Liver (tissue), 9 donors: ENCODE measurements around the gene HNRNPA1. TPM values are rescaled to one million over a fixed set of nuclear protein-coding genes. Genes with fewer than 3 reads are reported as not detected.

Source experiments
- DNase-seq: peaks from one replicate; pipeline ENCODE4 v3.0.0-alpha.2; 2017; ENCODE audit warnings: low spot score
- H3K27ac ChIP-seq, 2 donors: one replicate each; pipeline ENCODE4 v1.7.0; 2013; ENCODE audit warnings: inconsistent platforms in 2 of 2, low read length in 2 of 2, control low read depth in 1 of 2, low read depth in 1 of 2, mild to moderate bottlenecking in 1 of 2
- H3K27me3 ChIP-seq, 4 donors: one replicate each; pipeline versions ENCODE4 v1.6.1 to v1.7.0; 2013; ENCODE audit warnings: low read length in 3 of 4, inconsistent platforms in 1 of 4, mild to moderate bottlenecking in 1 of 4, moderate library complexity in 1 of 4; ENCODE audit not compliant: control insufficient read depth in 4 of 4, insufficient read depth in 4 of 4
- H3K36me3 ChIP-seq, 4 donors: one replicate each; pipeline versions ENCODE4 v1.6.1 to v1.7.0; 2013; ENCODE audit warnings: low read length in 3 of 4, mild to moderate bottlenecking in 3 of 4, low read depth in 1 of 4, moderate library complexity in 1 of 4; ENCODE audit not compliant: control insufficient read depth in 4 of 4, insufficient read depth in 3 of 4
- H3K4me1 ChIP-seq, 4 donors: one replicate each; pipeline versions ENCODE4 v1.6.1 to v1.7.0; 2013; ENCODE audit warnings: low read length in 3 of 4, mild to moderate bottlenecking in 3 of 4, moderate library complexity in 1 of 4; ENCODE audit not compliant: control insufficient read depth in 4 of 4, insufficient read depth in 4 of 4
- H3K4me3 ChIP-seq, 3 donors: one replicate each; pipeline versions ENCODE4 v1.6.1 to v1.7.0; 2013; ENCODE audit warnings: low read length in 3 of 3, control low read depth in 1 of 3, low read depth in 1 of 3, mild to moderate bottlenecking in 1 of 3
- H3K9ac ChIP-seq, 2 donors: one replicate each; pipeline ENCODE4 v1.7.0; 2013; ENCODE audit warnings: low read length in 2 of 2, mild to moderate bottlenecking in 2 of 2, moderate library complexity in 2 of 2, control low read depth in 1 of 2, low read depth in 1 of 2
- H3K9me3 ChIP-seq, 4 donors: one replicate each; pipeline versions ENCODE4 v1.6.1 to v1.7.0; 2013; ENCODE audit warnings: low read length in 3 of 4; ENCODE audit not compliant: control insufficient read depth in 4 of 4
- ATF3 ChIP-seq: IDR thresholded peaks from 2 replicates; pipeline ENCODE4 v1.6.1; 2016; ENCODE audit warnings: antibody characterized with exemption
- CTCF ChIP-seq: fragments of 150-350 bp; IDR thresholded peaks from 2 replicates; pipeline ENCODE4 v1.5.1; 2017; ENCODE audit warnings: improper control_type of control experiment, low read depth, low read length; ENCODE audit not compliant: missing input control
- EGR1 ChIP-seq, 2 donors: IDR thresholded peaks; 2 replicates each; pipeline ENCODE4 v1.6.1; 2016 to 2018; ENCODE audit warnings: antibody characterized with exemption in 2 of 2, low read depth in 2 of 2
- FOXA1 ChIP-seq: IDR thresholded peaks from 2 replicates; pipeline ENCODE4 v1.6.1; 2016; ENCODE audit warnings: antibody characterized with exemption
- FOXA2 ChIP-seq: IDR thresholded peaks from 2 replicates; pipeline ENCODE4 v1.6.1; 2016; ENCODE audit warnings: antibody characterized with exemption
- GABPA ChIP-seq, 2 donors: IDR thresholded peaks in 1 of 2; conservative IDR thresholded peaks in 1 of 2; 2 replicates each; pipeline ENCODE4 v1.6.1; 2016; ENCODE audit warnings: antibody characterized with exemption in 2 of 2, mild to moderate bottlenecking in 1 of 2, moderate library complexity in 1 of 2
- HNF4A ChIP-seq, 2 donors: conservative IDR thresholded peaks; 2 replicates each; pipeline ENCODE4 v1.6.1; 2016; ENCODE audit warnings: antibody characterized with exemption in 2 of 2, mild to moderate bottlenecking in 2 of 2
- HNF4G ChIP-seq: IDR thresholded peaks from 2 replicates; pipeline ENCODE4 v1.6.1; 2016; ENCODE audit warnings: antibody characterized with exemption
- JUND ChIP-seq, 2 donors: IDR thresholded peaks; 2 replicates each; pipeline ENCODE4 v1.6.1; 2016; ENCODE audit warnings: antibody characterized with exemption in 2 of 2
- MAX ChIP-seq: IDR thresholded peaks from 2 replicates; pipeline ENCODE4 v1.6.1; 2016; ENCODE audit warnings: antibody characterized with exemption
- NR2F2 ChIP-seq: IDR thresholded peaks from 2 replicates; pipeline ENCODE4 v1.6.1; 2016; ENCODE audit warnings: antibody characterized with exemption
- RAD21 ChIP-seq, 2 donors: IDR thresholded peaks; 2 replicates each; pipeline ENCODE4 v1.6.1; 2016; ENCODE audit warnings: antibody characterized with exemption in 2 of 2, mild to moderate bottlenecking in 2 of 2
- REST ChIP-seq: IDR thresholded peaks from 2 replicates; pipeline ENCODE4 v1.6.1; 2016; ENCODE audit warnings: antibody characterized with exemption, mild to moderate bottlenecking
- RXRA ChIP-seq, 2 donors: IDR thresholded peaks; 2 replicates each; pipeline ENCODE4 v1.6.1; 2017 to 2018; ENCODE audit warnings: antibody characterized with exemption in 2 of 2, mild to moderate bottlenecking in 1 of 2
- SP1 ChIP-seq: IDR thresholded peaks from 2 replicates; pipeline ENCODE4 v1.6.1; 2018; ENCODE audit warnings: antibody characterized with exemption, mild to moderate bottlenecking
- TAF1 ChIP-seq: conservative IDR thresholded peaks from 2 replicates; pipeline ENCODE4 v1.6.1; 2016; ENCODE audit warnings: antibody characterized with exemption, mild to moderate bottlenecking
- YY1 ChIP-seq: IDR thresholded peaks from 2 replicates; pipeline ENCODE4 v1.6.1; 2016; ENCODE audit warnings: antibody characterized with exemption, mild to moderate bottlenecking
- ZBTB33 ChIP-seq: IDR thresholded peaks from 2 replicates; pipeline ENCODE4 v1.6.1; 2016; ENCODE audit warnings: antibody characterized with exemption
- WGBS: extraction: QIAGEN DNeasy Blood & Tissue Kit; methylation state at CpG from one replicate; pipeline ENCODE4 v1.1.7; 2013; 5-methylcytosine and 5-hydroxymethylcytosine counted together
- polyA plus RNA-seq, 2 donors: library from polyadenylated mRNA; stranded (reverse) in 1 of 2; unstranded in 1 of 2; fragments of 200-250 nt in 1 of 2; fragments of >200 nt in 1 of 2; fragmentation: Nextera tagmentation in 1 of 2; extraction: Ambion mirVana in 1 of 2; gene quantifications; one replicate each; pipeline versions ENCODE4 v1.2.1 to v1.2.3, GENCODE V29; 2013 to 2015
- total RNA-seq, 2 donors: library from RNA; depleted of rRNA; stranded (reverse); fragments of >200 nt; gene quantifications; one replicate each; pipeline ENCODE4 v1.2.3, GENCODE V29; 2014
- donor health status: healthy.
- donor health status: healthy.
- donor health status: healthy.
- donor health status: healthy.
- donor health status: healthy.

Gene HNRNPA1
- total and polyA plus RNA-seq, 4 donors: 81.0 to 274 (median 205) TPM

GRCh38 chr12:54299515-54300224, 19.1 kb downstream of the HNRNPA1 start:
- Histone ChIP-seq H3K36me3 (no peaks in the 10 kb centered on the region), H3K9ac (no peak overlapping the region), H3K27me3 (no peaks in the 10 kb centered on the region), H3K27ac (no peak overlapping the region), H3K4me1 (peaks cover 2 to 18% (median 7%) of the 10 kb centered on the region in 4 donors), H3K9me3 (no peaks in the 10 kb centered on the region), H3K4me3 (no peak overlapping the region)
- 66% methylated on average over 8 of the region's 8 CpGs for WGBS
- DNase-seq: no peak
- no peak for TF ChIP-seq CTCF
- TF ChIP-seq MAX: no peak
- TF ChIP-seq HNF4G: no peak
- TF ChIP-seq RXRA (IDR thresholded peaks at IDR 0.05): no peak
- no peak for TF ChIP-seq EGR1 (IDR thresholded peaks at IDR 0.05; ENCODE audit: low read depth in 2 of 2)
- TF ChIP-seq NR2F2: no peak
- TF ChIP-seq ATF3: no peak
- TF ChIP-seq FOXA1: no peak
- no peak for TF ChIP-seq JUND (IDR thresholded peaks at IDR 0.05)
- TF ChIP-seq HNF4A (conservative IDR thresholded peaks at IDR 0.05): no peak
- no peak for TF ChIP-seq GABPA (IDR thresholded peaks at IDR 0.05 in 1 of 2, conservative IDR thresholded peaks at IDR 0.05 in 1 of 2)
- TF ChIP-seq TAF1: no peak
- TF ChIP-seq YY1: no peak
- TF ChIP-seq ZBTB33: no peak
- no peak for TF ChIP-seq SP1
- no peak for TF ChIP-seq RAD21 (IDR thresholded peaks at IDR 0.05)
- TF ChIP-seq REST: no peak
- TF ChIP-seq FOXA2: no peak
